SW480 (cell line): ENCODE measurements around the gene KHDC4.

Experiments used
- DNase-seq: peaks from one replicate; pipeline ENCODE4 v3.0.0-alpha.2; 2016; ENCODE audit warnings: low spot score

The KHDC4 gene

GRCh38 chr1:155969377-155969791 is 35.2 kb upstream of the KHDC4 start:
- DNase-seq: no peak

- DNase-seq: no peak
Observed at GRCh38 chr1:155968670-155969069, 34.5 kb upstream of the KHDC4 start.

- DNase-seq: no peak
Observed at GRCh38 chr1:155968051-155968400, 33.8 kb upstream of the KHDC4 start.

- DNase-seq: no peak
Observed at GRCh38 chr1:155967341-155968050, 33.3 kb upstream of the KHDC4 start.

GRCh38 chr1:155966750-155967149 is 32.5 kb upstream of the KHDC4 start:
- no peak for DNase-seq

- no peak for DNase-seq
Observed at GRCh38 chr1:155966135-155966534, 31.9 kb upstream of the KHDC4 start.

GRCh38 chr1:155964193-155964592 is 30.0 kb upstream of the KHDC4 start:
- DNase-seq: no peak

GRCh38 chr1:155962599-155963211 is 28.5 kb upstream of the KHDC4 start:
- no peak for DNase-seq

- DNase-seq: peak; percentile 94
Observed at GRCh38 chr1:155961937-155962336, 27.7 kb upstream of the KHDC4 start.

GRCh38 chr1:155960081-155960745 is 26.0 kb upstream of the KHDC4 start:
- no peak for DNase-seq

GRCh38 chr1:155957411-155957915 is 23.2 kb upstream of the KHDC4 start:
- no peak for DNase-seq

GRCh38 chr1:155954645-155955044 is 20.4 kb upstream of the KHDC4 start:
- no peak for DNase-seq

- DNase-seq: no peak
Observed at GRCh38 chr1:155952505-155952890, 18.3 kb upstream of the KHDC4 start.

GRCh38 chr1:155951753-155952504 is 17.7 kb upstream of the KHDC4 start:
- no peak for DNase-seq

GRCh38 chr1:155950829-155951228 is 16.6 kb upstream of the KHDC4 start:
- DNase-seq: no peak

GRCh38 chr1:155947741-155948140 is 13.5 kb upstream of the KHDC4 start:
- DNase-seq: no peak

GRCh38 chr1:155947292-155947691 is 13.1 kb upstream of the KHDC4 start:
- no peak for DNase-seq

- DNase-seq: no peak
Observed at GRCh38 chr1:155946633-155947219, 12.5 kb upstream of the KHDC4 start.

GRCh38 chr1:155944444-155944799 is 10.2 kb upstream of the KHDC4 start:
- DNase-seq: no peak

- DNase-seq: peak; percentile 33
Observed at GRCh38 chr1:155942578-155943141, 8.4 kb upstream of the KHDC4 start.

- peak; percentile 53 for DNase-seq
Observed at GRCh38 chr1:155941845-155942531, 7.8 kb upstream of the KHDC4 start.
